ENCODE results near the gene DBP.

GRCh38 chr19:48642862-48643261 is 5.7 kb upstream of the DBP start:
- TF ChIP-seq KLF16 (tag by site-specific recombination; IDR thresholded peaks at IDR 0.05) (no peak), ATF2 (tag by site-specific recombination; IDR thresholded peaks at IDR 0.05; ENCODE audit: low read depth) (no peak), ZFP41 (tag by site-specific recombination; IDR thresholded peaks at IDR 0.05; ENCODE audit: borderline replicate concordance) (no peak), ZNF169 (tag by site-specific recombination; IDR thresholded peaks at IDR 0.05) (no peak), SP7 (tag by site-specific recombination; IDR thresholded peaks at IDR 0.05) (no peak), ZNF704 (tag by site-specific recombination; IDR thresholded peaks at IDR 0.05) (no peak)
- TF ChIP-seq, protein P1, sequence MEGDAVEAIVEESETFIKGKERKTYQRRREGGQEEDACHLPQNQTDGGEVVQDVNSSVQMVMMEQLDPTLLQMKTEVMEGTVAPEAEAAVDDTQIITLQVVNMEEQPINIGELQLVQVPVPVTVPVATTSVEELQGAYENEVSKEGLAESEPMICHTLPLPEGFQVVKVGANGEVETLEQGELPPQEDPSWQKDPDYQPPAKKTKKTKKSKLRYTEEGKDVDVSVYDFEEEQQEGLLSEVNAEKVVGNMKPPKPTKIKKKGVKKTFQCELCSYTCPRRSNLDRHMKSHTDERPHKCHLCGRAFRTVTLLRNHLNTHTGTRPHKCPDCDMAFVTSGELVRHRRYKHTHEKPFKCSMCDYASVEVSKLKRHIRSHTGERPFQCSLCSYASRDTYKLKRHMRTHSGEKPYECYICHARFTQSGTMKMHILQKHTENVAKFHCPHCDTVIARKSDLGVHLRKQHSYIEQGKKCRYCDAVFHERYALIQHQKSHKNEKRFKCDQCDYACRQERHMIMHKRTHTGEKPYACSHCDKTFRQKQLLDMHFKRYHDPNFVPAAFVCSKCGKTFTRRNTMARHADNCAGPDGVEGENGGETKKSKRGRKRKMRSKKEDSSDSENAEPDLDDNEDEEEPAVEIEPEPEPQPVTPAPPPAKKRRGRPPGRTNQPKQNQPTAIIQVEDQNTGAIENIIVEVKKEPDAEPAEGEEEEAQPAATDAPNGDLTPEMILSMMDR (tag by site-specific recombination; IDR thresholded peaks at IDR 0.05) = no peak
